ENCODE measurements around the gene BEST1.
"Not testable (repeated sequence)": the region's sequence is repeated elsewhere in the genome, so short reads cannot be mapped to it uniquely, and the experiment has no call there.

The BEST1 gene

GRCh38 chr11:61963282-61964057, 13.3 kb downstream of the BEST1 start:
- no peak for DNase-seq (ENCODE audit: low read depth in 2 of 2, low spot score in 1 of 2)

DNA sequence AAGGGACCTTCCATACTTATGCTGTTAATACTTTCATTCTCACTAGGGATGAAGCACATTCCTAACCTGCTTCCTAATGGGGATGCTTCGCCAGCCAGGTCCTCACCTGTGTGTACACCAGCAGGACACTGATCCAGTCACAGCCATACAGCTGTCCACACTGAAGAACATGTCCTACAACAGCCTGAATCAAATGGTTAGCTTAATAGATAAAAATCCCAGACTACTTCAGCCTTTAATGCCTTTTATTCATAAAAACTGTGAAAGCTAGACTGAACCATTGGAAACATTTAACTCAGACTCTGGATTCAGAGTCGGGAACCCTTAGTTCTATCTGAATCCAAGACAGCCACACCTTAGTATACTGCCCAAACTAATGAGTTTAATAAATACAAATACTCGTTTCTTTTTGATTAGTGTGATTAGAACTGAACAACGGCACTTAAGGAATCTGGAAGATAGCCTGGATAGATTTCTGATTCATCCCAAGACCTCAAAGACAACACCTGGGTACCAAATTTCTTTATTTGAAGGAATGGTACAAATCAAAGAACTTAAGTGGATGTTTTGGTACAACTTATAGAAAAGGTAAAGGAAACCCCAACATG, 14.0 kb downstream of the BEST1 start:
- DNase-seq (ENCODE audit: low read depth in 2 of 2, low spot score in 1 of 2): no peak

GRCh38 chr11:61964666-61965271, 14.6 kb downstream of the BEST1 start:
- not testable (repeated sequence) for DNase-seq (ENCODE audit: low read depth in 2 of 2, low spot score in 1 of 2)

DNA sequence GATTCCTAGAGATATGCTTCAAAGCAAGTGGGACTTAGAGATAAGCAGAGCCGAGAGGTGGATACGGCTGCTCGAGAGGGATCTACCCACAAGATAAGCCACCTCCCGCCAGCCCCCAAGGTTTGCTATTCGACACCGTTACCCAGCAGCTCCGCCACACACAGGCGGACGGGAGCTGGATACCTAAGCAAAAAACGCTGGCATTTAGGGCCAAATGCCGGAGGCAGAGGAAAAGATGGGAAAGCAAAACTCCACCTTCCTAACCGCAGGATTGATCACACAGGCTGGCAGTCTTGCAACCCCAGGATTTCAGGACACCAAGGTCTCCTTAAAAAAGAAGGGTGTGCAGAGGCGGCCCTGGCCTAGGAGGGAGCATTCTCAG, 16.6 kb downstream of the BEST1 start:
- DNase-seq (ENCODE audit: low read depth in 2 of 2, low spot score in 1 of 2): no peak

DNA sequence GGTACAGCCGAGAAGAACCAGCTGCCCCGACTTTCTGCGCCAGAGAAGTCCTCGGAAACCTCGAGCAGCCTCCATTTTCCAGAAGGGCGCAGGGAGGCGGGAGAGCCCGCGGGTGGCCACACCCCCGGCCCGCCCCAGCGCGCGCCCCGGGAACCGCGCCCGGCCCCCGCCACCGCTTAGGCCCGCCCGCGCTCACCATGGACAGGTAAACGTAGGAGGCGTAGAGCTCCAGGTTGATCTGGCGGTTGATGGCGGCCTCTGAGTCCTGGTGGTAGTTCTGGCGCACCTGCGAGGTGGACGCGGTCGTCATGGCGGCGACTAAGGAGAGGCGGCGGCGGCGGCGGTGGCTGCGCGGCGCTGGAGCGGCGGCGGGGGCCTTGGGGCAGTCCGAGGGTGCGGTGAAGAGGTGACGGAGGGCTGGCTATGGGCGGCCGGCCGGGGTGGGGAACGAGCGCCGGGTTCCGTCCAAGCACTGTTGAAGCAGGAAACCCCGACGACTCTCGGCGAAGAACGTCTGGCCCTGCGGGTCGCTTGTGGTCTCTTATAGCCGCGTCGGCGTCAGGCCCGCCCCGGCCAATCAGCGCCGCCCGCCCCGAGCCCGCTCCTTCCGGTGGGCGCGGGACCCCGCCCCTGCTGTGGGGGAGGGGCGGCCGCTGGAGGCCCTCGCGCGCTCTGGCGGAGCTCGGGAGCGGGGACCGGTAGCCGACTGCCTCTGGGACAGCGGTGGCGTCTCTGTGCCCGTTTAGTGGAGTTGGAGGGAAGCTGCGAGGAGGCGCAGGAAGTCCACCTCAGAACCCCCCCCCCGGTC, 17.2 kb downstream of the BEST1 start, which contains the start of gene FTH1:
Gene FTH1, minus strand, starts transcription at position 519 of the 808 bp plus-strand sequence. Its CDS starts 209 bp downstream, at position 310.
- peak; percentile 79 for DNase-seq (ENCODE audit: low read depth in 2 of 2, low spot score in 1 of 2)

DNA sequence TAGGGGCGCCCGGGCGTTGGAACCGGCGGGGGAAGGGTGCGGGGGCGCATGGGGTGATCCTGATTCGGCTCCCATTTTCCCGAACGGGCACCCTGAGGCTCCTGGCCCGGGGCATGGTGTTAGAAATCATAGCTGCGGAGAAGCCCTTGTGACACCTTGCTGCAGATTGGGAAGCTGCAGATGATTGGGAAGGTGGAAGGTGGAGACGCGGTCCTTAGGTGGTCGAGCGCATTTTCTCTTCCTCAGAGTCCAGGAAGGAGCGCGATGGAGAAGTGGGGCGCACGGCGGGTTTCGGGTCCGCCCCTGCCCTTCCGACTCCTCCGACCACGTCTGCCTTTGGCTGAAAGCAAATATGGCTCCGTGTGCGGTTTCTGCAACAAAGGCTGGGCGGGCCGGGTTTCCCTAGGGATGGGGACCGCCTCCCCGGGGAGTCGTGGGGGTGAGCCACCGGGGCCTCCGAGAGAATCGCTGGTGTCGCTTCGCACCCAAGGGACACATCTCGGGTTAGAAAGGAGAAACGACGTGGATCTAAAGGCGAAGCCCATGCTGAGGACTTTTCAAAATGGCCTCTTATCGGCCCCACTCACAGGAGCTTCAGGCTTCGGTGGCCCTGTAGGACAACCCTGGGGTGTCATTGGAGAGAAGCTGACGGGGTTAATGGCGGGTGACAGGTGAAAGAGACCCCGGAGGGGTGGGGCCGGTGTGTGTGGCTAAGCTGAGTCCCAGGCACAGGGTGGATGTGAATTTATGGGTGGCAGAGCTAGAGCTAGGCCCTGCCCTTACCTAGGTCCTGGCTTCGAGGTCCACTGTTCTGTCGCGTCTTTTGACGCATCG, 18.0 kb downstream of the BEST1 start:
- no peak for DNase-seq (ENCODE audit: low read depth in 2 of 2, low spot score in 1 of 2)

GRCh38 chr11:61968758-61969390, 18.7 kb downstream of the BEST1 start:
- no peak for DNase-seq (ENCODE audit: low read depth in 2 of 2, low spot score in 1 of 2)

GRCh38 chr11:61969391-61969758, 19.2 kb downstream of the BEST1 start:
- DNase-seq (ENCODE audit: low read depth in 2 of 2, low spot score in 1 of 2): no peak

DNA sequence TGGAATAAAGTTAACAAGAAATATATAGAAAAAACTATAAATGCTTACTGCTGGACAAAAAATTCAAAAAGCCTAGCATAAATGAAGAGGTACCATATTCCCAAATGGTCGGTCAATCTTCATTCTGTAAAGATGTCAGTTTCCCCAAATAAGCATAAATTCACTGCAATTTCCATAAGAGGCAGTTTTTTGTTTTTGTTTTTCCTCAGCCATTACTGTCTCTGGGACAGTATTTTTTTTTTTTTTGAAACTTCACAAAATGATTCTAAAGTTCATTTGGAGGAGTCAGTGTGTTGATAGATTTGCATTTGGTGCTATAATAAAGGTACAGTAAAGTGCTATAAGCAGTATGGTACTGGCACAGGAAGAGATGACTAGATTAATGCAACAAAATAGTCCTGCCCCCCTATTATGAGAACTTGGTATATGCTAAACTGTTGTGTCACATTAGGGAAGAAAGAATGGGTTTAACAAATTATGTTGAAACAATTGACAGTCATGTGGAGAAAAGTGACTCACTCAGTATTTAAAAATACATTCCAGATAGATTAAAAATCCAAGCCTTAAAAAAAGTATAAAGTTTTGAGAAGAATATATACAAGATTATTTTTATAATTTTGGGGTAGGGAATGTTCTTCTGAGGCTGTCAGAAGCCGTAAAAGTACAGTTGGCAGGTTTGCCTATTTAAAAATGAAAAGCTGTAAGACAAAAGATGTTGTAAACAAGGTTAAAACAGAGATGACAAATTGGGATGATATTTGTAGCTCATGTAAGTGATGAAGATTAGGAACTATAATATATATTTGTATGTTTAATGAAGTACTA, 19.9 kb downstream of the BEST1 start:
- DNase-seq (ENCODE audit: low read depth in 2 of 2, low spot score in 1 of 2): no peak

DNA sequence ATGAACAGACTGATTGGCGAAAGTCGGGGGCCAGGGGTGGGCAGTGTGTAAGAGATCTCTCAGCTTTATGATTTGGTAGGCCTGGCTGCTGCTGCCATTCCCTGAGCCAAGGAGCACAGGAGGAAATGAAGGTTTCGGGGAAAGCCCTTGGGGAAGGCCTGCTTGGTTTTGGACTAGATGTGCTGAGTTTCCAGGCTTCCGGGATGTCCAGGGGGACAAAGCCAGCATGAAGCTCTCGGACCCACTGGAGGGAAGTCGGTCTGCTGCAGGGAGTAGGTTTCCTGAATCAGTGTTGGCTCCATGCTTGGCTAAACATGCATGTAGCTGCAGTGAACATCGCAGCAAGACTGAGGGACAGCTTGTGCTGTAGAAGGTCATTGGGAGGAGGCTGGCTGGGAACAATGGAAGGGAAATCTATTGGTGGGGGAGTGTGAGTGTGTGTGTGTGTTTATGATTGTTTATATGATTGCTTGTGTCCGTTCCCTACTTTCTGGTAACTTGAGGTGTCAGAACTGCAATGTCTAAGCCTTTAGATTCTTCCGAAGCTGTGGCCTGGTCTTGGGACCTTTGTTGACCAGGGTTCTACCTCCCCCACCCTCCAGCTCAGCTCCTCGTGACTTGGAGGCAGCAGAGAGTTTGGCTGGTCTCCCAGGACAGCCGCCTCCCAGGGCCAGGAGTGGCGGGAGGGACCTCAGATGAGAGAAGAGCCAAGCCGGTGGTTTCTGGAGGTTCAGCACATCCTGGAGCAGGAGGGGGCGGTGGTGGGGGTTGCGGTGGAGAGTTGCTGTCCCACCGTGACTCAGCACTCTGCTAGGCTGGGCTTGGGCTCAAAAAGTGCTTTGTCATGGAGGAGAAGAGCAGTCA, 21.3 kb downstream of the BEST1 start:
- no peak for DNase-seq (ENCODE audit: low read depth in 2 of 2, low spot score in 1 of 2)

DNA sequence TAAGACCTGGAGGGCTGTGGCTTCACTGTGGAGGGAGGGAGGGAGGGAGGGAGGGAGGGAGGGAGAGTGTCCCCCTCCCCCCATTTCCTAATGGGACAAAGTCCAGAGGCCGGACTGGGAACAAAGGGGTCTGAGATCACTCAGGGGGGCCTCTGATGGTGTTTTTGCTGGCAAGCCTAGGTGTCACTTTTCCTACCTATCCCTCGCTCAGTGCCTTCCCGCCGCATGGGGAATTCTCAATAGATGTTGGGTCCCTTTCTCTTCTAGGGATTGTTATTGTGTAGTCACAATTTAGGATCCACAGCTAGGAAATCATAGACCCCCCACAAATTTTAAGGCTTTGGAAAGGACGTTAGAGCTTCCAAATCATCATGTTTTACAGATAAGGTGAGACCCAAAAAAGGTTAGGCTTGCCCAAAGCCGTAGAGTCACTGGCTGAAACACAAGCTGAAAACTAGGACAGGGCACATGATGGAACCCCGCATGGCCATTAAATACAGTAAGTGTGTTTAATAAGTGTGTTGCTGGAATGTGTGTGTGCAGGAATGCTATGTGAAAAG, 22.0 kb downstream of the BEST1 start:
- DNase-seq (ENCODE audit: low read depth in 2 of 2, low spot score in 1 of 2): no peak

- no peak for DNase-seq (ENCODE audit: low read depth in 2 of 2, low spot score in 1 of 2)
Measured at GRCh38 chr11:61972672-61973475, 22.7 kb downstream of the BEST1 start.

- no peak for DNase-seq (ENCODE audit: low read depth in 2 of 2, low spot score in 1 of 2)
Measured at GRCh38 chr11:61973476-61974162, 23.5 kb downstream of the BEST1 start.

GRCh38 chr11:61974766-61975631, 24.8 kb downstream of the BEST1 start:
- no peak for DNase-seq (ENCODE audit: low read depth in 2 of 2, low spot score in 1 of 2)

- no peak for DNase-seq (ENCODE audit: low read depth in 2 of 2, low spot score in 1 of 2)
Measured at GRCh38 chr11:61975638-61976419, 25.7 kb downstream of the BEST1 start.

All from stimulated activated CD8-positive, alpha-beta memory T cell treated with anti-CD3 and anti-CD28 coated beads, Interleukin-4, amount 100 ng/mL, for 1 hour (primary cell).